HG03469 (cell line): ENCODE results near the gene CTNNA3.

Experiments used
- ATAC-seq: cut with Tn5 transposase; IDR thresholded peaks from one replicate; pipeline ENCODE4 v1.9.1; 2021; ENCODE audit warnings: mild to moderate bottlenecking, moderate library complexity, moderate number of reproducible peaks; ENCODE audit not compliant: unreplicated experiment

Gene CTNNA3

DNA sequence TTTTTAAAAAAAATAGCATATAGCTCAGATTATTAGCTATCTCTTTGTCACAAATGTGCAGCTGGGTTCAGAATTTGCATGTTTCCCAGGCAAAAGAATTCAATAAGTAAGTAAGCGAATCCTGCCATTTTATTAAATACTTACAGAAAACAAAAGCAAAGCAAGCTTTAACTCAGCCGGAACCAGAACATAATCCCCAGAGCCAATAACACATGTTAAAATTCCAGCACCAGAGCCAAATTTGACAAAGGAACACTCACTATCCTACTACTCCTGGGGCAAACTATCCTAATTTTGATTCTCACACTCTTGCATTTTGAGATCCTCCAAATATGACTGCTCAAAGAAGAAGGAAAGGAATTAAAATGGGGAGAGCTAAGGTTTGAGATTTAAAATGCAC, 737.5 kb downstream of the CTNNA3 start:
- ATAC-seq: no peak

DNA sequence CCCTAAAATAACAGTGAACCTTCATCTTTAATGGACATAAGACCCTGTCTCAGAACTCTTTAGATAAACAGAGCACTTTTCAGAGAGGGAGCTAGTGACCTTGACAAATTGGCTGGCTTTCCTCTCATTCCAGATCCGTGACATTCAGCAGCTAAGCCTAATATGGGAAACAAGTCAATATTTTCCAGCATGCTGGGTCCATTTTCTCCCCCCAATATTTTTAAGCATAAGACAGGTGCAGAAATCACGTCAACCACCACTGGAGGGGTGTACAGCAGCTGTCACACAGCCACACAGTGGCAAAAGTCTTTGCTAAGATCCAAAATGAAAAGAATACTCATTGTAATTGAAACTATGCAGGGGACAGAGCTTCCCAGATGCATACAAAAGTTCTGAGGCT, 744.1 kb downstream of the CTNNA3 start:
- ATAC-seq: no peak

DNA sequence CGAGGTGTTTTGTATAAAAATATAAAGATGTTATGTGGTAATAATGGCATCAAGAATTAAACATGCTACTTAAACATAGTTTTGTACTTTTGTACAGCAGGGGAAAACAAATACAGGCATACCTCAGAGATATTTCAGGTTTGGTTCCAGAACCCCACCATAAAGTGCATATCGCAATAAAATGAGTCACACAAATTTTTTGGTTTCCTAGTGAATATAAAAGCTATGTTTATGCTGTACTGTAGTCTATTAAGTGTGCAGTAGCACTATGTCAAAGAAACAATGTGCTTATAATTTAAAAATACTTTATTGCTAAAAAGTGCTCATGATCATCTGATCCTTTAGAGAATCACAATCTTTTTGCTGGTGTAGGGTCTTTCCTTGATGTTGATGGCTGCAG, 752.4 kb downstream of the CTNNA3 start:
- no peak for ATAC-seq

DNA sequence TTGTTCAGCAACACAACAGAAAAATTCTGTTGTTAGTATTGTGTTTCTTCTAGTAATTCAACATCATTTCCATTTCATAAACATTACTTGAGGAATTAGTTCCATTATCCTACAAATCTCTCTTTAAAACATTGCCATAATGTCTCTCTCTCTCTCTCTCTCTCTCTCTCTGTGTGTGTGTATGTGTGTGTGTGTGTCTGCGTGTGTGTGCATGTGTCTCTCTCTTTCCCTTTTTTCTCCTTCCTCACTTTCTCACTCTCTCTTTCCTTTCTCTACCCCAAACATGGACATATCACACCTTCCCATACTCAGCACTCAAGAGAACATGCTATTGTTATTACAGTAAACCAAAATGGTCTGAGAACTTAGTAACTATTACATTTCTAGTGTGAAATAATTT, 753.6 kb downstream of the CTNNA3 start:
- no peak for ATAC-seq

DNA sequence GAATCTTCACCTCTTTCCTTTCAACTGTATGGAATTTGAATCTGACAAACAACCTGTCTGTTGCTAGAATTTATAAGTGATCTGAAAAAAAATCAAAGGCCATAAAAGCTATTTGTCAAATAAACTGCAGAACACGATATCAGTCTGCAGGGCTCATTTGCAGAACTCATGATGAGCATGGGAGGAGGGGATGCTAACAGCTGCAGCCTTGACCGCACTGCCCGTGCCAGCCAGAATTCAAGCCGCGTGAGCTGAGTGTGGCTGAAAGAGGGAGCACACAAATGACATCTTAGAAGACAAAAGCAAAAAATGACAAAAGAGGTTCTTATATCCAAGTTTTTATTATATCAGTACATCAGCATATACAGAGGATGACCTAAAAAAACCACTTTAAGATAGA, 754.5 kb downstream of the CTNNA3 start:
- no peak for ATAC-seq

DNA sequence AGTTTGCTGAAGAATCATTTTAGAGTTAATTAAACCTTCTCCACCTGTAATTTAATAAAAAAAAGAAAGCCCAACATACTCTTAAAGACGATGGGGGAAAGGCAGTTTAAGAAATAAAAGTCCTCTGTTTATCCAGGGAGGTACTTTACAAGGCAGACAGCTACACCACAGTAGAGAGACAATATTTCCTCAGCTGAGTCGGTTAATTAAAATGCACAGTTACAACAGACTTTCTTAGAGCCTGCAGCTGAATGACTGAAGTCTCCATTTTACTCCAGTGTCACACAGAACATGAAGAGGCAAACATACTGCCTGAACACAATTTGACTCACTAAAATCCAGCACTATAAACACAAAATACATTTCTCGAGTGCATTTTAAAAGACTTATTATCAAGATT, 755.0 kb downstream of the CTNNA3 start:
- no peak for ATAC-seq

DNA sequence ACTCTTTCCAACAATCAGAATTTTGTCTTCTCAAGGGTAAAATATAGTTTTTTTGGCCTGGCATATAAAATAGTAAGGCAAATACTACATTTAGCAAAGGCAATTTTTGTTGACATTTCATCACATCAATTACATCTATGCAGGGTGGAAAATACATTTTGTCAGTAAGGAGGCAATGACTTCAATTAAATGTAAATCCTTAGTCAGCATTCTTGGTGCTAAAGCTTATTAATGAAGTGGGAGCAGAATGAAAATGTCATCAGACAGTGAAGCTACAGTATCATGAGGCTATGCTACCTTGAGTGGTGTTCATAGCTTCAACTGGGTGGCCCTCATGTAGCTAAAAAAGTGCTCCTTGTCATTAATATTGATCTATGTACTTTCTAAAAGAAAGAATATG, 761.3 kb downstream of the CTNNA3 start:
- no peak for ATAC-seq

DNA sequence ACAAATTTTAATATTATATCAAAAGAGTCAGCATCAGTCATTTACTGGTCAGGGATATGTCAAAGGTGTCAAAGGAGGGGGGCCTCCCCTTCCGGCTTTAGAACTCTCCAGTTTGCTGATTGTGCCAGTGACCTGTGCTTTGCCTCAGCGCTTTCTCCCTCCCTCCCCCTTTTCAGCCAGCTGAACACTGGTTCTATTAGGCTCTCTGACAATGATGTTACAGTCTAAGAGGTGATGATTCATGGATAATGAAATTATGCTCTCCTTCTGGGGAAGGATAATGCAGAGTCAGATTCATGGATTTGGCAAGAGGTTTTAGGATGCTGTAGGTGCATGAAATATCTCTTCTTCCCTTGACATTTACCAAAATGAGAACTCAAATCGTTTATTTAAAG, 764.0 kb downstream of the CTNNA3 start:
- no peak for ATAC-seq

DNA sequence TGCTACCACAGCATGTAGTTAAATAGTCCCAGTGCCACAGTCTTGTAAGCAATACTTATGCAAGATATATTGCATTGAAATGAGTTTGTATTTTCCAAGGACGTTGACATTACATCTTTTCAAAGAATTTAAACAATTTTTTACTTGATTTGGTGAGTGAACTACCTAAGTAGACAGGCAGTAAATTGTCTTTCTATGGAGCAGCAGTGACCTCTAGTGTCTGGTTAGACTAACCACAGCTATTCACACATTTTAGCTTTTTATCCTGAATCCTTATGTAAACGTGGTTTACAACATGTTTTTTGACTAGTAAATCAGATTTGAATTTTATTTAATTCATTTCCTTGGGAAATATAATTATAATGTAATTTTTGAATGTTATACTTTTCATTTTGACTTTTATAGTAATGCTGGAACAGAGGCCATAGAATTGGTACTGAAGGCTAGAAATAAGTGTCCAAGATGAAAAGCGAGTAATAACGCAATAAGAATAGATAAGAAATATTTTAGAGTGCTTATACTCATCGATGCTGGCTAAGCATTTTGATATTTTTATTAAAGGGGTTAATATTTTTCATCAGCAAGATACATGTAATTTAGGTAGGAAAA, 764.6 kb downstream of the CTNNA3 start:
- ATAC-seq: peak; percentile 64

DNA sequence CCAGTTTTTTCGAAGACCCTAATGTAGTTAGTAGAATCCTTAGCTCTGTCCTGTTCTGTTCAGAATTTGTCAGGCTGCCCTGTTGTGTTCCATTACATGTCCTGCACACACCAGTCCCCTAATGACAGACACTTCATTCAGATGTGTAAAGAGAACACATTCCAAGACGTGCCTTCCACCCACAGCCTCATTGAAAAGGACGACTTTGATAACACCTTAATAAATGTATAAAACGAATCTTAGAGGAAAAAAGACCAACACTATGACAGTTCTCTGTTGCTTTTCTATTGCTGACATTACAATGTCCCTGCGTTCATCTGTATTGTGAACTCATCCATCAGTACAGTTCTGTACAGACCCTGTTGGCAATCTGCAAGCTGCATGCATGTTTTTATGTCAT, 766.6 kb downstream of the CTNNA3 start:
- no peak for ATAC-seq

DNA sequence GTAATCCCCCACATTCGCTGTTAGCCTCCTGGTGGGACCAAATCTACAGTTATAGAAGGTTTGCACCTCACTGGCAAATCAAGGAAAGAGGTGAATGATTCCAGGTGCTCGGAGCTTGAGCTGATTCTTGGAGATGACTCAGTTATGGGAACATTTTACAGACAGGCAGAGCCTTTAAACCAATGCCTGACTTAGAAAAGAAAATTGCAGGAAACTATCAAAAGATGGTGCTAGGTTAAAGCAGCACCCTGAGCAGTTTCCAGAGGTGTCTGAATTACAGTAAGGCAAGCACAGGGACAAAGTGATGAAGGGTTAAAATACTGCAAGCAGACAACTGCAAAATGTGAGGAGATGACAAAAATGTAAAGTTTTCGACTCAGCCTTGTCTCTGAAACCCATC, 767.2 kb downstream of the CTNNA3 start:
- no peak for ATAC-seq

DNA sequence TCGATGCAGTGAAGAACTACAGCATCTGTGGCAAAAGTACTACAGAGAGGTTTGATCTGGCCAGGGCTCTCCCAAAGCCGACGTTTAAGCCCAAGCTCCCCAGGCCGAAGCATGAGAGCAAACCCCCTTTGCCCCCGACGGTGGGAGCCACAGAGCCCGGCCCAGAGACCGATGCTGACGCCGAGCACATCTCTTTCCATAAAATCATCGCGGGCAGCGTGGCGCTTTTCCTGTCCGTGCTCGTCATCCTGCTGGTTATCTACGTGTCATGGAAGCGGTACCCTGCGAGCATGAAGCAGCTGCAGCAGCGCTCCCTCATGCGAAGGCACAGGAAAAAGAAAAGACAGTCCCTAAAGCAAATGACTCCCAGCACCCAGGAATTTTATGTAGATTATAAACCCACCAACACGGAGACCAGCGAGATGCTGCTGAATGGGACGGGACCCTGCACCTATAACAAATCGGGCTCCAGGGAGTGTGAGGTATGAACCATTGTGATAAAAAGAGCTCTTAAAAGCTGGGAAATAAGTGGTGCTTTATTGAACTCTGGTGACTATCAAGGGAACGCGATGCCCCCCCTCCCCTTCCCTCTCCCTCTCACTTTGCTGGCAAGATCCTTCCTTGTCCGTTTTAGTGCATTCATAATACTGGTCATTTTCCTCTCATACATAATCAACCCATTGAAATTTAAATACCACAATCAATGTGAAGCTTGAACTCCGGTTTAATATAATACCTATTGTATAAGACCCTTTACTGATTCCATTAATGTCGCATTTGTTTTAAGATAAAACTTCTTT, 767.8 kb downstream of the CTNNA3 start:
- no peak for ATAC-seq

DNA sequence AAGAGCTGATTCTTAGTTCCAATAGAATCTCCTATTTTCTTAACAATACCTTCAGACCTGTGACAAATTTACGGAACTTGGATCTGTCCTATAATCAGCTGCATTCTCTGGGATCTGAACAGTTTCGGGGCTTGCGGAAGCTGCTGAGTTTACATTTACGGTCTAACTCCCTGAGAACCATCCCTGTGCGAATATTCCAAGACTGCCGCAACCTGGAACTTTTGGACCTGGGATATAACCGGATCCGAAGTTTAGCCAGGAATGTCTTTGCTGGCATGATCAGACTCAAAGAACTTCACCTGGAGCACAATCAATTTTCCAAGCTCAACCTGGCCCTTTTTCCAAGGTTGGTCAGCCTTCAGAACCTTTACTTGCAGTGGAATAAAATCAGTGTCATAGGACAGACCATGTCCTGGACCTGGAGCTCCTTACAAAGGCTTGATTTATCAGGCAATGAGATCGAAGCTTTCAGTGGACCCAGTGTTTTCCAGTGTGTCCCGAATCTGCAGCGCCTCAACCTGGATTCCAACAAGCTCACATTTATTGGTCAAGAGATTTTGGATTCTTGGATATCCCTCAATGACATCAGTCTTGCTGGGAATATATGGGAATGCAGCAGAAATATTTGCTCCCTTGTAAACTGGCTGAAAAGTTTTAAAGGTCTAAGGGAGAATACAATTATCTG, 768.6 kb downstream of the CTNNA3 start:
- no peak for ATAC-seq

DNA sequence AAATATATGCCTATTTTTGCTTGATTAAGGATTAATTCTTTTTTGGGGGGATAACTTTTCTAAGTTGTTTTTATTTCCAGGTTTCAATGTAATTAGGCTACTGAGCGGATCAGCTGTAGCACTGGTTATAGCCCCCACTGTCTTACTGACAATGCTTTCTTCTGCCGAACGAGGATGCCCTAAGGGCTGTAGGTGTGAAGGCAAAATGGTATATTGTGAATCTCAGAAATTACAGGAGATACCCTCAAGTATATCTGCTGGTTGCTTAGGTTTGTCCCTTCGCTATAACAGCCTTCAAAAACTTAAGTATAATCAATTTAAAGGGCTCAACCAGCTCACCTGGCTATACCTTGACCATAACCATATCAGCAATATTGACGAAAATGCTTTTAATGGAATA, 769.2 kb downstream of the CTNNA3 start:
- no peak for ATAC-seq

DNA sequence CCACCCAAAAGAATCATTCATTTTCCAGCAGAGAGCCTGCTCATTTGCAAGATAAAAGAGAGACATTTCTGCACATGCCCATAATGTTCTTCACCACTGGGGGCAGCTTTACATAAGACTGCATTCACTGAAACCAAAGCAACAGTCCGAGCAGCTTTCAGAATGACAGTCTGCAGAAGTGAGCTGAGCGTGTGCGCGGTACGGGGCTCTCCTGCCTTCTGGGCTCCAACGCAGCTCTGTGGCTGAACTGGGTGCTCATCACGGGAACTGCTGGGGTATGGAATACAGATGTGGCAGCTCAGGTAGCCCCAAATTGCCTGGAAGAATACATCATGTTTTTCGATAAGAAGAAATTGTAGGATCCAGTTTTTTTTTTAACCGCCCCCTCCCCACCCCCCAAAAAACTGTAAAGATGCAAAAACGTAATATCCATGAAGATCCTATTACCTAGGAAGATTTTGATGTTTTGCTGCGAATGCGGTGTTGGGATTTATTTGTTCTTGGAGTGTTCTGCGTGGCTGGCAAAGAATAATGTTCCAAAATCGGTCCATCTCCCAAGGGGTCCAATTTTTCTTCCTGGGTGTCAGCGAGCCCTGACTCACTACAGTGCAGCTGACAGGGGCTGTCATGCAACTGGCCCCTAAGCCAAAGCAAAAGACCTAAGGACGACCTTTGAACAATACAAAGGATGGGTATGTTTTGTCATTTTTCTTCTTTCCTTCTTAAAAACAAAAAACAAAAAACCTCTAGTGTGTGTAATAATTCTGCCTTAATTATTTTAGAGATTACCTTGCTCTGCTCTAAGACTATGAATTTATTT, 769.9 kb downstream of the CTNNA3 start, which contains the start of gene LRRTM3:
Gene LRRTM3, plus strand, starts transcription at position 141 of the 820 bp plus-strand sequence.
- ATAC-seq: peak; percentile 100

DNA sequence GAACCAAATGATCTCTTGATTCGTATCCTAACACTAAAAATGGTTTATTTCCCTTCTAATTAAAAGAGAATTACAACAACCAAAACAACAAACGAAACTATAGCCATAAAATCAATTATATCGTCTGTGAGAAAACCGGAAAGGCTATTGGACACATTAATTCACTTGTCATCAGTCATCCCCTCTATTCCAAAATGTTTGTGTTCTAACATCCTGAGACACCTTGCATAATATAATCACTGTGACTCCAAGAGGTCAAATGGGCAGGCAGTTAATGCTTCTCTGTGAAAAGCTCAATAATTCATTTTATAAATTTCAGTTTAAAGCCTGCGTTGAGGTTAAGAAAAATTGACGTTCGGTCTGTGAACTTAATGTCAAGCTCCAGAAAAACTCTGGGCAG, 770.6 kb downstream of the CTNNA3 start:
- ATAC-seq: no peak

DNA sequence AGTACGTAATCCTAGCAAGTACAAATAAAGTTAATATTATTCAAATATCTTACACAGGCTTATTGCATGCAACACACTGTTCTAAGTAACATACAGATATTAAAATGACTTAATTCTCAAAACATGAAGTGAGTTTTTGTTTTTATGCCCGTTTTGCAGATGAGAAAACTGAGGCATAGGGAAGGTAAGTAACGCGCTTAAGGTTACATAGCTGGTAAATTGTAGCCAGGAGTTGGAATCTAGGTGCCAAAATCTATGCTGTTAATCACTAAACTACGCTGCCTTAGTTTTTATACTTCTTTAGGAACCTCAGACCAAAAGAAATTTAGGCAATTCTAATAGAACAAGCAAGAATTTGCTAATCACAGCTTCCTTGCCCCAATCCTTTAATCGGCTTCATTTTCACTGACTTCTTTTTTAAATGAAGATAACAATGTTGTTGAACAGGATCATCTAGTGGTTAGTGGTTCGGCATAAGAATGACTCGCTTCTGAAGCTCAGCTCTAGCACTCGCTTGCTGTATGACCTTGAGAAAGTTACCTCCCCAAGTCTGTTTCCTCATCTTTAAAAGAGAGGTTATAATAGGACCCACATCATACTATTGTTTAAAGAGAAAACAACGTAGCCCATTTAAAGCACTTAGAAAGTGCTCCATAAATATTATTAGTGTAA, 771.2 kb downstream of the CTNNA3 start:
- no peak for ATAC-seq

DNA sequence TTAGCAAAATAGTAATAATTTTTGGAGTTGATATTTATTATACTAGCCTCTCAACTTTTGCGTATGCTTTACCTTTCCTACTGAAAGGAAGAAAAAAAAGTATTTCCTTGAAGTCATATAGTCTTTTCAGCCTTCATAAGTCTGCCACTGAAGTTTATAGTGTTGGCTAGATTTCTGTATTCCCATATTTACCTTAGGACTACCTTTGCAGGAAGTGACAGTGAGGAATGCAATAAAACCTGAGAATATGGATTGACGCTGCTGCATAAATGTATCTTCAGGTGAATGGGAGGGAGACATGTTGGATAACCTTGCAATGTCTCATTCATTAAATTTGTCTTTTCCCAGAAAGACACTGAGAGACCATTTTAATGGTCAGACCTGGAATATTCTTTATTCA, 776.7 kb downstream of the CTNNA3 start:
- ATAC-seq: no peak

DNA sequence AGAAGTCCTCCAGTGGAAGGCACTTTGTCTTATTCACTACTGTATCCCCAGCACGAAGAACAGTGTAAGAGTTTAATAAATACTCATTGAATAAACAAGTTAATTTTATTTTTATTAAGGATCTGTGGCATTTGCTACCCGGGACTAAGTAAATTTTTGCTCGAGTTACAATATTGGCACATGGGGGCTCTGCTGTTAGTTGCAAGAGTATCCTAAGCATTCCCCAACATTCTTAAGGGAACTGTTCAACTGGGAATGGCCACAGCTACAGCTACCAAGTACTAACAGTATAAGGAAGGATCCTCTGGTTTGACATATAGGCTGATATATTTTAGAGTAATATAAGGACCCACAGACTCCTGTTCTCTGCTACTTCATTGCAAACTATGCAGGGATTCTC, 778.9 kb downstream of the CTNNA3 start:
- no peak for ATAC-seq

DNA sequence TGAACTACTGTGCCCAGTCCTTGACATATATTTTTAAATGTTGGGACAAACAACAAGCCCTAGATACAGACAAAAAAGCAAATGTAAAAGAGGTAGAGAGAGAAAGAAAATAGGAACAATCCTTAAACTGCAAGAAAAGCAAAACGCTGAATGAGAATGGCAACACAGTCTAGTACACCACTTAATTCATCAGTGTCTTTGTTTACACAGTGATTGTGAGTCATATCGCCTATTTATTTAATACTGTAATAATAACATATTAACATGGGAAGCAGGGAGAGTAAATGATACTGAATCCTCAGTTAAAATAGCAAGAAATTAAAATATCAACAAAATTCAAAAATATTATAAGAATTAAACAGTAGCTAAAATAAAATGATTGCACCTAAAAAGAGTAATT, 780.0 kb downstream of the CTNNA3 start:
- ATAC-seq: no peak

DNA sequence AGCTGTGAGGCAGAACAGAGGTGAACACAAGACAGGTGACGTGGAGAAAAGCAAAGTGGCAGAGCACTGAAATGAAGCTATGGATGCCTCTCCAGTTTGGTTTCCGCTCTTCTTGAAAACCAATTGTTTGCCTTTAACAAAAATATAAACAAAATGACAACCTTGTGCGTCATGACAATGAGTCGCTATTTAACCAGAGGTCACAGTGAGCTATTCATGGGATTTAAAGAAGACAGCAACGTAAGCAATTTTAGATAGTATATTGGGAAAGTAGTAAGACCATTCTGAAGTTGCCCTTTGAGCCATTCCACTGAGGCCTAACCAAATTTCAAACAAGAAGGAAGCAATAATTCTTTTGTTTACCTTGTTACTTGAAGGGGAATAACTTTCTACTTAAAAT, 785.3 kb downstream of the CTNNA3 start:
- no peak for ATAC-seq
